Body of pancreas (tissue), 4 donors: Measurements from ENCODE around the gene RUFY1. TPM values are rescaled to one million over a fixed set of nuclear protein-coding genes. Genes with fewer than 3 reads are reported as not detected.

ENCODE experiments used
- ATAC-seq: fragments of 150-250 bp; one replicate; pipeline ENCODE4 v1.9.1; 2016
- DNase-seq, 4 donors: peaks; one replicate each; pipeline ENCODE4 v3.0.0-alpha.2; 2019
- H3K27ac ChIP-seq, 4 donors: fragments of 200-600 bp; sonication (generic); 1 replicate in 3 of 4; 2 replicates in 1 of 4; pipeline versions ENCODE4 v1.5.1 to v1.6.1; 2016 to 2019; ENCODE audit warnings: mild to moderate bottlenecking in 1 of 4, mixed read lengths in 1 of 4, moderate library complexity in 1 of 4
- H3K27me3 ChIP-seq, 2 donors: fragments of 200-600 bp; sonication (generic); one replicate each; pipeline ENCODE4 v1.6.0; 2016; ENCODE audit warnings: mild to moderate bottlenecking in 1 of 2
- H3K36me3 ChIP-seq, 2 donors: fragments of 200-600 bp; sonication (generic); replicated peaks in 1 of 2; 2 replicates each; pipeline ENCODE4 v1.5.1; 2016; ENCODE audit warnings: low read depth in 2 of 2; ENCODE audit not compliant: insufficient read depth in 1 of 2
- H3K4me1 ChIP-seq: fragments of 200-600 bp; sonication (generic); one replicate; pipeline ENCODE4 v1.6.0; 2016
- H3K4me3 ChIP-seq, 2 donors: fragments of 200-600 bp; sonication (generic); 1 replicate in 1 of 2; 2 replicates in 1 of 2; pipeline ENCODE4 v1.5.1; 2016 to 2019
- H3K9me3 ChIP-seq, 3 donors: fragments of 200-600 bp; sonication (generic); 1 replicate in 2 of 3; 2 replicates in 1 of 3; pipeline ENCODE4 v1.5.1; 2016
- CTCF ChIP-seq, 7 experiments: fragments of 450-650 bp in 4 of 7; fragments of 200-600 bp in 3 of 7; sonication (generic) in 3 of 7; IDR thresholded peaks; one replicate each; pipeline ENCODE4 v1.5.1; 2016 to 2019; ENCODE audit warnings: antibody characterized with exemption in 7 of 7
- POLR2A ChIP-seq, 3 donors: fragments of 450-650 bp; IDR thresholded peaks; one replicate each; pipeline ENCODE4 v1.6.1; 2016; ENCODE audit warnings: antibody characterized with exemption in 3 of 3, mild to moderate bottlenecking in 2 of 3
- WGBS, 2 donors: methylation state at CpG; one replicate each; pipeline ENCODE4 v1.1.5; 2017; 5-methylcytosine and 5-hydroxymethylcytosine counted together
- intact Hi-C: fragments of 100-400 bp; cut with DNase I; formaldehyde crosslinking; loops from one replicate; pipeline ENCODE4 v1.15.1; 2023
- total RNA-seq, 2 donors: library from RNA; depleted of rRNA; stranded (reverse); fragments of >200 nt; gene quantifications; one replicate each; pipeline ENCODE4 v1.1.0, GENCODE V29; 2016

RUFY1 gene
- total RNA-seq, 2 donors from 2014 or later, result 26.2 to 38.2 TPM

DNA sequence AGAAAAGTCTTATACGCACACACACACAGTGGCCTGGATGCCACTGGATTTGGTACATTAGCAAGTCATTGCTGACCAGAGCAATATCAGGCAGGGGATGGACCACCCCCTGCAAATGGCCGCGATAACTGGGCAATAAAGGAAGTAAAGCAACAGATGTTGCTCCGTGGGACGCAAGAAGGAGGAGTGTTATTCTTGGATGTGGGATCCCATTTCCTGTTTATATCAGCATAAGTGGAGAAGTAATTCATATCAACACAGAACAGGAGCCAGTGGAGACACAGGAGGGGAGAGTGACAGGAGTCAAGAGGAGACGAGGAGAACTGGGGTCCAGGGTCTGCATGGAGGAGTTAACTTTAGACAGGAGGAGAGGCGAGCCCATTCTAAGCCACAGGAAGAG lies 18.4 kb downstream of the RUFY1 start:
- TF ChIP-seq POLR2A (IDR thresholded peaks at IDR 0.05) (no peak), CTCF (IDR thresholded peaks at IDR 0.05) (no peak)
- no peaks in the 10 kb centered on the region for H3K9me3 ChIP-seq
- no peak overlapping the region for H3K27ac ChIP-seq
- DNase-seq, result no peak
- H3K36me3 ChIP-seq, result peaks cover 3 to 34% of the 10 kb centered on the region in 2 donors
- no peaks in the 10 kb centered on the region for H3K27me3 ChIP-seq
- no peaks in the 10 kb centered on the region for H3K4me1 ChIP-seq
- intact Hi-C loops, result no loop called here
- ATAC-seq, result no peak
- no peak overlapping the region for H3K4me3 ChIP-seq
- WGBS, 2 donors, result 76 to 87% methylated on average over 7 of the region's 7 CpGs

DNA sequence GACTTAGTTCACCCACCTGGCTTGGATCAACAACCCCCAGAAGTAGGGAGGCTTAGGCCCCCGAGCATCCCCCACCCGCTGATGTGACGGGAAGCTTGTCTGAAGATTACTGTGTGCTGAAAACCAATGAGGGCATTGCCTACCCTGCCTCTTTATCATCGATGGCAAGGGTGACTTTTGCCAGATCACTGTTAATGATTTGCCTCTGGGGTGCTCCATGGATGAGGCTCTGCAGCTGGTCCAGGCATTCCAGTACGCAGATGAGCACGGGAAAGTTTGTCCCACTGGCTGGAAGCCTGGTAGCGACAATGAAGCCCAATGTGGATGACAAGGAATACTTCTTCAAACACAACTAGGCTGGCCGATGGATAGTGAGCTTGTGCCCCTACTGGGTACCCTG lies 22.0 kb downstream of the RUFY1 start:
- WGBS, 2 donors, result 58 to 73% methylated on average over 8 of the region's 8 CpGs
- no peak for DNase-seq
- TF ChIP-seq POLR2A (IDR thresholded peaks at IDR 0.05) (no peak), CTCF (IDR thresholded peaks at IDR 0.05) (no peak)
- intact Hi-C loops, result no loop called here
- H3K27me3 ChIP-seq, result no peaks in the 10 kb centered on the region
- peaks cover 3 to 33% of the 10 kb centered on the region in 2 donors for H3K36me3 ChIP-seq
- ATAC-seq, result no peak
- H3K9me3 ChIP-seq, result no peaks in the 10 kb centered on the region
- no peak overlapping the region for H3K27ac ChIP-seq
- H3K4me1 ChIP-seq, result no peaks in the 10 kb centered on the region
- H3K4me3 ChIP-seq, result no peak overlapping the region

GRCh38 chr5:179577286-179577960 lies 27.1 kb downstream of the RUFY1 start:
- Histone ChIP-seq H3K27me3 (no peaks in the 10 kb centered on the region), H3K9me3 (no peaks in the 10 kb centered on the region), H3K36me3 (peaks cover 0 to 12% of the 10 kb centered on the region in 2 donors), H3K4me1 (no peaks in the 10 kb centered on the region), H3K27ac (no peak overlapping the region), H3K4me3 (no peak overlapping the region)
- 96 to 98% methylated on average over 26 to 42 of the region's 42 CpGs for WGBS, 2 donors
- DNase-seq (no peak), ATAC-seq (no peak)
- TF ChIP-seq CTCF (IDR thresholded peaks at IDR 0.05), result no peak
- TF ChIP-seq POLR2A (IDR thresholded peaks at IDR 0.05), result no peak
- intact Hi-C loops, result no loop called here

GRCh38 chr5:179585941-179586401 lies 35.6 kb downstream of the RUFY1 start:
- intact Hi-C loops, result no loop called here
- Histone ChIP-seq H3K4me1 (no peaks in the 10 kb centered on the region), H3K9me3 (no peaks in the 10 kb centered on the region), H3K27ac (no peak overlapping the region), H3K27me3 (no peaks in the 10 kb centered on the region), H3K36me3 (peaks cover 4 to 21% of the 10 kb centered on the region in 2 donors), H3K4me3 (no peak overlapping the region)
- no peak for ATAC-seq
- 77 to 90% methylated on average over 6 to 9 of the region's 9 CpGs for WGBS, 2 donors
- no peak for DNase-seq
- TF ChIP-seq POLR2A (IDR thresholded peaks at IDR 0.05) (no peak), CTCF (IDR thresholded peaks at IDR 0.05) (no peak)

- DNase-seq (no peak), ATAC-seq (no peak)
- no peaks in the 10 kb centered on the region for H3K4me1 ChIP-seq
- 72 to 87% methylated on average over 3 of the region's 3 CpGs for WGBS, 2 donors
- H3K4me3 ChIP-seq, result no peak overlapping the region
- no peak overlapping the region for H3K27ac ChIP-seq
- intact Hi-C loops, result no loop called here
- no peaks in the 10 kb centered on the region for H3K27me3 ChIP-seq
- no peaks in the 10 kb centered on the region for H3K9me3 ChIP-seq
- TF ChIP-seq CTCF (IDR thresholded peaks at IDR 0.05) (no peak), POLR2A (IDR thresholded peaks at IDR 0.05) (no peak)
- peaks cover 8 to 29% of the 10 kb centered on the region in 2 donors for H3K36me3 ChIP-seq
Measured at GRCh38 chr5:179588166-179588565, 37.8 kb downstream of the RUFY1 start.
